Measurements from ENCODE around the gene IFNAR1. TPM values are rescaled to one million over a fixed set of nuclear protein-coding genes. Genes with fewer than 3 reads are reported as not detected.
"Not testable (repeated sequence)": the region's sequence is repeated elsewhere in the genome, so short reads cannot be mapped to it uniquely, and the experiment has no call there.

The IFNAR1 gene
- total and polyA plus RNA-seq, 7 donors, result 10.4 to 31.6 (median 17.5) TPM

- WGBS, 3 donors, result 32 to 46% (median 38%) methylated on average over 4 of the region's 4 CpGs
- intact Hi-C loops (cut with DNase I), result loop anchor here in 1 of 2 donors (5.0 kb wide), 2 partner anchors 172 to 437 kb away; no protein-coding TSS in a partner anchor
- Histone ChIP-seq H3K27me3 (ENCODE audit: insufficient read depth in 3 of 3, low read length in 2 of 3) (peaks cover 0 to 3% (median 0%) of the 10 kb centered on the region in 3 donors), H3K9me3 (no peaks in the 10 kb centered on the region), H3K4me1 (peaks cover 6% of the 10 kb centered on the region), H3K27ac (no peak overlapping the region), H3K36me3 (ENCODE audit: insufficient read depth in 1 of 2, low read depth in 1 of 2) (no peaks in the 10 kb centered on the region), H3K4me3 (no peak overlapping the region)
- ATAC-seq (peak; percentile 37 to 66 (median 48)), DNase-seq (no peak)
- peak; percentile 52 for TF ChIP-seq CTCF (IDR thresholded peaks at IDR 0.05)
Measured at GRCh38 chr21:33374450-33375096, 49.8 kb downstream of the IFNAR1 start.

DNA sequence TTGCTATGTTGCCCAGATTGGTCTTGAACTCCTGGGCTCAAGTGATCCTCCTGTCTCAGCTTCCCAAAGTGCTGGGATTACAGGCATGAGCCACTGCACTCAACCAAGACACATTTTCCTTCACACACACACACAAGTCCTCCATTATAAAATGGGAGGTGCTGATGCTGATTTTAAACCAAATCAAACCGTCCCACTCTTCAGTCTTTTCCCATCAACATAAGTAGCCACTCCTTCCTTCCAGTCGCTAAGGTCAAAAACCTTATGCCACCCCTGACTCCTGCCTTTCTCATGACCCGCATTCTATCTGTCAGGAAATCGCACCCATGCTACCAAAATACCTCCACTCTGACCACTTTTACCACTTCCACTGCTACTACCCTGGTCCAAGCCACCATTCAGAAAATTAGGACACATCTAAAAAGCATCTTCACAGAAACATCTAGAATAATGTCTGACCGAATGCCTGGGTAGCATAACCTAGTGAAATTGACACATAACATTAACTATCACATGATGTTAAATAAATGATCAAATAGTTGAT lies 50.4 kb downstream of the IFNAR1 start:
- intact Hi-C loops (cut with DNase I), result no loop called here

GRCh38 chr21:33377221-33377920 lies 52.6 kb downstream of the IFNAR1 start:
- no peak overlapping the region for H3K4me3 ChIP-seq
- intact Hi-C loops (cut with DNase I), result no loop called here
- ATAC-seq (no peak), DNase-seq (no peak)
- peaks cover 14% of the 10 kb centered on the region for H3K4me1 ChIP-seq
- H3K9me3 ChIP-seq, result no peaks in the 10 kb centered on the region
- TF ChIP-seq CTCF (IDR thresholded peaks at IDR 0.05), result no peak
- peaks cover 0 to 3% (median 0%) of the 10 kb centered on the region in 3 donors for H3K27me3 ChIP-seq (ENCODE audit: insufficient read depth in 3 of 3, low read length in 2 of 3)
- H3K36me3 ChIP-seq (ENCODE audit: insufficient read depth in 1 of 2, low read depth in 1 of 2), result no peaks in the 10 kb centered on the region
- WGBS, 3 donors, result 65 to 82% (median 71%) methylated on average over 6 of the region's 6 CpGs
- no peak overlapping the region for H3K27ac ChIP-seq

More for the DNA sequence above, 50.4 kb downstream of the IFNAR1 start:
- Histone ChIP-seq H3K36me3 (ENCODE audit: insufficient read depth in 1 of 2, low read depth in 1 of 2) (no peaks in the 10 kb centered on the region), H3K4me1 (peaks cover 12% of the 10 kb centered on the region), H3K9me3 (no peaks in the 10 kb centered on the region), H3K27ac (no peak overlapping the region), H3K4me3 (no peak overlapping the region), H3K27me3 (ENCODE audit: insufficient read depth in 3 of 3, low read length in 2 of 3) (peaks cover 0 to 3% (median 0%) of the 10 kb centered on the region in 3 donors)
- WGBS, 3 donors, result 74 to 77% (median 77%) methylated on average over 5 of the region's 5 CpGs
- DNase-seq (no peak), ATAC-seq (no peak)
- no peak for TF ChIP-seq CTCF (IDR thresholded peaks at IDR 0.05)

GRCh38 chr21:33378081-33378480 lies 53.3 kb downstream of the IFNAR1 start:
- 79 to 88% (median 80%) methylated on average over 9 of the region's 9 CpGs for WGBS, 3 donors

GRCh38 chr21:33379934-33380333 lies 55.2 kb downstream of the IFNAR1 start:
- Histone ChIP-seq H3K4me1 (peaks cover 22% of the 10 kb centered on the region), H3K27ac (peak overlapping the region; percentile 74)
- DNase-seq; intact Hi-C loops (cut with DNase I); H3K4me3 ChIP-seq; H3K9me3 ChIP-seq; H3K36me3 ChIP-seq (ENCODE audit: insufficient read depth in 1 of 2, low read depth in 1 of 2); H3K27me3 ChIP-seq (ENCODE audit: insufficient read depth in 3 of 3, low read length in 2 of 3): not testable (repeated sequence)
- peak; percentile 39 to 71 (median 62) for ATAC-seq
- WGBS, 3 donors, result 39 to 47% (median 46%) methylated on average over 1 of the region's 1 CpG

More at GRCh38 chr21:33378081-33378480, 53.3 kb downstream of the IFNAR1 start:
- Histone ChIP-seq H3K4me3 (no peak overlapping the region), H3K9me3 (no peaks in the 10 kb centered on the region), H3K27me3 (ENCODE audit: insufficient read depth in 3 of 3, low read length in 2 of 3) (peaks cover 0 to 3% (median 0%) of the 10 kb centered on the region in 3 donors), H3K36me3 (ENCODE audit: insufficient read depth in 1 of 2, low read depth in 1 of 2) (no peaks in the 10 kb centered on the region), H3K4me1 (peaks cover 19% of the 10 kb centered on the region), H3K27ac (no peak overlapping the region)
- ATAC-seq (no peak), DNase-seq (no peak)
- no peak for TF ChIP-seq CTCF (IDR thresholded peaks at IDR 0.05)
- intact Hi-C loops (cut with DNase I), result no loop called here
